Epithelial cell of esophagus (primary cell): ENCODE data around the gene TMEM247.

Source experiments
- DNase-seq: peaks from one replicate; pipeline ENCODE4 v3.0.0; 2010; ENCODE audit warnings: low read depth
- H3K4me3 ChIP-seq: 2 replicates; pipeline ENCODE4 v1.5.1; 2011; ENCODE audit warnings: mild to moderate bottlenecking, low read length, control low read depth
- CTCF ChIP-seq: IDR thresholded peaks from 2 replicates; pipeline ENCODE4 v1.5.1; 2011; ENCODE audit warnings: low read depth, mild to moderate bottlenecking, low read length, control low read depth, inconsistent platforms; ENCODE audit not compliant: insufficient read depth; ENCODE audit errors: missing control alignments

TMEM247 gene

GRCh38 chr2:46495231-46496030 is 16.1 kb downstream of the TMEM247 start:
- peak; percentile 59 for DNase-seq
- TF ChIP-seq CTCF: no peak
- H3K4me3 ChIP-seq: no peak overlapping the region

- DNase-seq: no peak
- TF ChIP-seq CTCF: no peak
- H3K4me3 ChIP-seq: no peak overlapping the region
These were observed 18.4 kb downstream of the TMEM247 start for GRCh38 chr2:46497766-46498165.

GRCh38 chr2:46498681-46499080 is 19.3 kb downstream of the TMEM247 start:
- TF ChIP-seq CTCF: no peak
- H3K4me3 ChIP-seq: no peak overlapping the region
- no peak for DNase-seq

- peak overlapping the region; percentile 60 for H3K4me3 ChIP-seq
- TF ChIP-seq CTCF: no peak
- DNase-seq: no peak
These were observed 20.0 kb downstream of the TMEM247 start for GRCh38 chr2:46499392-46499785.

GRCh38 chr2:46500801-46501200 is 21.4 kb downstream of the TMEM247 start:
- H3K4me3 ChIP-seq: no peak overlapping the region
- TF ChIP-seq CTCF: no peak
- no peak for DNase-seq

- TF ChIP-seq CTCF: no peak
These were observed 23.0 kb downstream of the TMEM247 start for GRCh38 chr2:46502291-46502885.

More at GRCh38 chr2:46502291-46502885, 23.0 kb downstream of the TMEM247 start:
- no peak overlapping the region for H3K4me3 ChIP-seq
- DNase-seq: no peak
